Activated CD4-positive, alpha-beta T cell treated with anti-CD3 and anti-CD28 coated beads, Interleukin-2, amount 10 ng/mL, durations not matched to agents 7 days and 5 days (primary cell): ENCODE results near the gene RGS6. TPM values are rescaled to one million over a fixed set of nuclear protein-coding genes. Genes with fewer than 3 reads are reported as not detected.

Experiments used
- CTCF ChIA-PET: fragments of 350-600 bp; sonication (Branson Sonifier 250); formaldehyde crosslinking; loops from one replicate; lab custom pipeline; 2021; ENCODE audit warnings: antibody characterized with exemption; lab: Charles Lee
- POLR2A ChIA-PET: fragments of 350-600 bp; sonication (Branson Sonifier 250); formaldehyde crosslinking; loops from one replicate; lab custom pipeline; 2021; ENCODE audit warnings: antibody characterized with exemption; lab: Charles Lee
- DNase-seq: peaks from one replicate; pipeline ENCODE4 v3.0.0-alpha.2; 2020
- H3K27ac Mint-ChIP-seq: one replicate; pipeline ENCODE4 v1.8.0; 2021; ENCODE audit warnings: mild to moderate bottlenecking, moderate library complexity, mixed read lengths
- H3K27me3 Mint-ChIP-seq: one replicate; pipeline ENCODE4 v1.8.0; 2021; ENCODE audit warnings: mixed read lengths
- H3K36me3 Mint-ChIP-seq: one replicate; pipeline ENCODE4 v1.8.0; 2021; ENCODE audit warnings: low read depth, mixed read lengths
- H3K4me1 Mint-ChIP-seq: one replicate; pipeline ENCODE4 v1.8.0; 2021; ENCODE audit warnings: mixed read lengths
- H3K4me3 Mint-ChIP-seq: one replicate; pipeline ENCODE4 v1.8.0; 2021; ENCODE audit warnings: mild to moderate bottlenecking, moderate library complexity, mixed read lengths
- H3K9me3 Mint-ChIP-seq: one replicate; pipeline ENCODE4 v1.8.0; 2021; ENCODE audit warnings: mixed read lengths
- total RNA-seq, 2 experiments: library from RNA; stranded (reverse); gene quantifications; one replicate each; pipeline ENCODE4 v1.2.3, GENCODE V29; 2021

RGS6 gene
- total RNA-seq, 2 experiments from 2014 or later, result 1.4 TPM

- DNase-seq, result no peak
- Mint-ChIP-seq H3K27ac (no peak overlapping the region), H3K4me3 (no peak overlapping the region), H3K4me1 (peaks cover 65% of the 10 kb centered on the region), H3K36me3 (peaks cover 48% of the 10 kb centered on the region), H3K9me3 (peaks cover 31% of the 10 kb centered on the region), H3K27me3 (peaks cover 29% of the 10 kb centered on the region)
- POLR2A ChIA-PET, result no interaction called here
- CTCF ChIA-PET, result interaction anchor here (1.0 kb wide), 1 partner anchor 25 kb away, joined by 5 read pairs; no protein-coding TSS in a partner anchor
Measured at GRCh38 chr14:72591391-72591790, 659.2 kb downstream of the RGS6 start.

GRCh38 chr14:72594099-72594901, 662.1 kb downstream of the RGS6 start:
- H3K27ac Mint-ChIP-seq, result peak overlapping the region; percentile 92
- DNase-seq, result peak; percentile 79
- POLR2A ChIA-PET, result no interaction called here
- CTCF ChIA-PET, result interaction anchor here (0.6 to 1.6 kb wide), 5 partner anchors 8 to 85 kb away, joined by 3 read pairs; no protein-coding TSS in a partner anchor
- peak overlapping the region; percentile 53 for H3K4me3 Mint-ChIP-seq
- peaks cover 23% of the 10 kb centered on the region for H3K9me3 Mint-ChIP-seq
- H3K36me3 Mint-ChIP-seq, result peaks cover 44% of the 10 kb centered on the region
- peaks cover 27% of the 10 kb centered on the region for H3K27me3 Mint-ChIP-seq
- peaks cover 68% of the 10 kb centered on the region for H3K4me1 Mint-ChIP-seq

GRCh38 chr14:72595152-72595862, 663.1 kb downstream of the RGS6 start:
- Mint-ChIP-seq H3K36me3 (peaks cover 36% of the 10 kb centered on the region), H3K4me3 (no peak overlapping the region), H3K4me1 (peaks cover 62% of the 10 kb centered on the region), H3K9me3 (peaks cover 14% of the 10 kb centered on the region), H3K27ac (peak overlapping the region; percentile 92), H3K27me3 (peaks cover 26% of the 10 kb centered on the region)
- CTCF ChIA-PET, result interaction anchor here (1.0 to 1.6 kb wide), 3 partner anchors 7 to 81 kb away, joined by 3 read pairs; no protein-coding TSS in a partner anchor
- POLR2A ChIA-PET, result no interaction called here
- DNase-seq, result no peak

- Mint-ChIP-seq H3K4me3 (no peak overlapping the region), H3K27ac (no peak overlapping the region), H3K27me3 (peaks cover 24% of the 10 kb centered on the region), H3K36me3 (peaks cover 21% of the 10 kb centered on the region), H3K9me3 (peaks cover 6% of the 10 kb centered on the region), H3K4me1 (peaks cover 43% of the 10 kb centered on the region)
- DNase-seq, result no peak
- ChIA-PET CTCF (interaction anchor here (0.7 to 2.2 kb wide), 5 partner anchors 10 to 16 kb away, joined by 3 to 5 read pairs (median 3); no protein-coding TSS in a partner anchor), POLR2A (no interaction called here)
Measured at GRCh38 chr14:72597252-72598233, 665.3 kb downstream of the RGS6 start.

- peaks cover 15% of the 10 kb centered on the region for H3K36me3 Mint-ChIP-seq
- H3K27me3 Mint-ChIP-seq, result peaks cover 19% of the 10 kb centered on the region
- H3K4me1 Mint-ChIP-seq, result peaks cover 36% of the 10 kb centered on the region
- peaks cover 4% of the 10 kb centered on the region for H3K9me3 Mint-ChIP-seq
- ChIA-PET POLR2A (no interaction called here), CTCF (interaction anchor here (0.7 to 2.2 kb wide), 4 partner anchors 10 to 17 kb away, joined by 3 to 5 read pairs (median 4); no protein-coding TSS in a partner anchor)
- H3K4me3 Mint-ChIP-seq, result no peak overlapping the region
- DNase-seq, result no peak
- H3K27ac Mint-ChIP-seq, result no peak overlapping the region
Measured at GRCh38 chr14:72598306-72598705, 666.1 kb downstream of the RGS6 start.

- Mint-ChIP-seq H3K27ac (no peak overlapping the region), H3K4me1 (peaks cover 22% of the 10 kb centered on the region), H3K27me3 (peaks cover 29% of the 10 kb centered on the region), H3K9me3 (no peaks in the 10 kb centered on the region), H3K36me3 (peaks cover 10% of the 10 kb centered on the region), H3K4me3 (no peak overlapping the region)
- ChIA-PET CTCF (interaction anchor here (0.7 to 1.3 kb wide), 3 partner anchors 8 to 309 kb away, joined by 4 to 6 read pairs (median 6); no protein-coding TSS in a partner anchor), POLR2A (no interaction called here)
- no peak for DNase-seq
Measured at GRCh38 chr14:72599579-72600470, 667.6 kb downstream of the RGS6 start.

GRCh38 chr14:72600551-72601330, 668.5 kb downstream of the RGS6 start:
- H3K9me3 Mint-ChIP-seq, result no peaks in the 10 kb centered on the region

GRCh38 chr14:72603639-72604038, 671.4 kb downstream of the RGS6 start:
- DNase-seq, result no peak
- Mint-ChIP-seq H3K4me1 (peaks cover 8% of the 10 kb centered on the region), H3K27me3 (peaks cover 25% of the 10 kb centered on the region), H3K4me3 (no peak overlapping the region), H3K36me3 (no peaks in the 10 kb centered on the region), H3K27ac (no peak overlapping the region), H3K9me3 (no peaks in the 10 kb centered on the region)
- ChIA-PET POLR2A (no interaction called here), CTCF (no interaction called here)

More at GRCh38 chr14:72600551-72601330, 668.5 kb downstream of the RGS6 start:
- peaks cover 13% of the 10 kb centered on the region for H3K4me1 Mint-ChIP-seq
- H3K4me3 Mint-ChIP-seq, result no peak overlapping the region
- CTCF ChIA-PET, result interaction anchor here (1.2 kb wide), 1 partner anchor 308 kb away, joined by 4 read pairs; no protein-coding TSS in a partner anchor
- POLR2A ChIA-PET, result no interaction called here
- DNase-seq, result no peak
- H3K27ac Mint-ChIP-seq, result no peak overlapping the region
- peaks cover 28% of the 10 kb centered on the region for H3K27me3 Mint-ChIP-seq
- H3K36me3 Mint-ChIP-seq, result peaks cover 6% of the 10 kb centered on the region

GRCh38 chr14:72604133-72604532, 671.9 kb downstream of the RGS6 start:
- Mint-ChIP-seq H3K27ac (no peak overlapping the region), H3K4me1 (peaks cover 8% of the 10 kb centered on the region), H3K4me3 (no peak overlapping the region), H3K27me3 (peaks cover 25% of the 10 kb centered on the region), H3K9me3 (no peaks in the 10 kb centered on the region), H3K36me3 (no peaks in the 10 kb centered on the region)
- no peak for DNase-seq
- POLR2A ChIA-PET, result no interaction called here
- CTCF ChIA-PET, result no interaction called here

- Mint-ChIP-seq H3K36me3 (no peaks in the 10 kb centered on the region), H3K9me3 (no peaks in the 10 kb centered on the region), H3K4me1 (peaks cover 6% of the 10 kb centered on the region), H3K4me3 (no peak overlapping the region), H3K27me3 (peaks cover 27% of the 10 kb centered on the region), H3K27ac (no peak overlapping the region)
- ChIA-PET CTCF (no interaction called here), POLR2A (no interaction called here)
- DNase-seq, result no peak
Measured at GRCh38 chr14:72605096-72605920, 673.1 kb downstream of the RGS6 start.
